ENCODE measurements around the gene GRM2.

Gene GRM2

GRCh38 chr3:51670053-51670822, 36.6 kb upstream of the GRM2 start:
- no peak for DNase-seq (ENCODE audit: low spot score)
- TF ChIP-seq CTCF (IDR thresholded peaks at IDR 0.05; ENCODE audit: extremely low read depth, missing control alignments), result no peak

- DNase-seq (ENCODE audit: low spot score), result peak; percentile 98
- TF ChIP-seq CTCF (IDR thresholded peaks at IDR 0.05; ENCODE audit: extremely low read depth, missing control alignments), result no peak
Observed at GRCh38 chr3:51670823-51671733, 35.8 kb upstream of the GRM2 start, which contains the start of gene TEX264. Gene TEX264, plus strand, starts transcription at chr3:51671252. Its CDS starts 3,053 bp downstream, at chr3:51674305.

GRCh38 chr3:51671734-51672475, 35.0 kb upstream of the GRM2 start:
- no peak for TF ChIP-seq CTCF (IDR thresholded peaks at IDR 0.05; ENCODE audit: extremely low read depth, missing control alignments)
- peak; percentile 83 for DNase-seq (ENCODE audit: low spot score)

GRCh38 chr3:51673181-51673801, 33.6 kb upstream of the GRM2 start:
- no peak for DNase-seq (ENCODE audit: low spot score)
- no peak for TF ChIP-seq CTCF (IDR thresholded peaks at IDR 0.05; ENCODE audit: extremely low read depth, missing control alignments)

- no peak for TF ChIP-seq CTCF (IDR thresholded peaks at IDR 0.05; ENCODE audit: extremely low read depth, missing control alignments)
- DNase-seq (ENCODE audit: low spot score), result no peak
Observed at GRCh38 chr3:51673802-51674654, 32.8 kb upstream of the GRM2 start.

GRCh38 chr3:51675201-51675611, 31.7 kb upstream of the GRM2 start:
- no peak for DNase-seq (ENCODE audit: low spot score)

More at GRCh38 chr3:51675201-51675611, 31.7 kb upstream of the GRM2 start:
- TF ChIP-seq CTCF (IDR thresholded peaks at IDR 0.05; ENCODE audit: extremely low read depth, missing control alignments), result no peak
